K562 (cell line): ENCODE measurements around the gene FDPS. TPM values are rescaled to one million over a fixed set of nuclear protein-coding genes. Genes with fewer than 3 reads are reported as not detected.

Source experiments
- BMI1 ChIP-seq: fragments of 150-350 bp; IDR thresholded peaks from 2 replicates; pipeline ENCODE4 v1.6.1; 2014; ENCODE audit warnings: low read length
- FIP1L1 ChIP-seq: fragments of 200-400 bp; formaldehyde crosslinking; IDR thresholded peaks from 2 replicates; pipeline ENCODE4 v1.6.1; 2018; ENCODE audit warnings: mild to moderate bottlenecking, low read depth, low read length; ENCODE audit not compliant: poor library complexity, severe bottlenecking
- FOSL1 ChIP-seq: fragments of 200-800 bp; sonication (Bioruptor generic); conservative IDR thresholded peaks from 2 replicates; pipeline ENCODE4 v1.6.1; 2016; ENCODE audit warnings: missing genetic modification characterization, missing compliant biosample characterization
- GABPA ChIP-seq: fragments of 200-800 bp; sonication (Bioruptor generic); conservative IDR thresholded peaks from 2 replicates; pipeline ENCODE4 v1.6.1; 2016; ENCODE audit warnings: low read depth, missing genetic modification characterization, missing compliant biosample characterization
- GTF2E2 ChIP-seq: fragments of 200-800 bp; sonication (Bioruptor generic); IDR thresholded peaks from 2 replicates; pipeline ENCODE4 v1.6.1; 2016; ENCODE audit warnings: missing genetic modification characterization, missing compliant biosample characterization
- HMGN3 ChIP-seq: IDR thresholded peaks from 2 replicates; pipeline ENCODE4 v1.6.1; 2011; ENCODE audit warnings: borderline replicate concordance, low read depth, mild to moderate bottlenecking, mixed read lengths, low read length; ENCODE audit not compliant: insufficient read length; ENCODE audit errors: extremely low read depth
- MYC ChIP-seq, 2 experiments: fragments of 250-450 bp in 1 of 2; sonication (Bioruptor Pico) in 1 of 2; IDR thresholded peaks; 2 replicates each; pipeline versions ENCODE4 v1.5.1 to v1.6.1; 2012 to 2021; ENCODE audit warnings: low read depth in 2 of 2, borderline replicate concordance in 1 of 2, improper control_type of control experiment in 1 of 2, low read length in 1 of 2, mild to moderate bottlenecking in 1 of 2, moderate library complexity in 1 of 2
- NCOA1 ChIP-seq: fragments of 450-650 bp; IDR thresholded peaks from 2 replicates; pipeline ENCODE4 v1.6.1; 2016; ENCODE audit warnings: low read depth
- POU5F1 ChIP-seq: fragments of 150-350 bp; IDR thresholded peaks from 2 replicates; pipeline ENCODE4 v1.6.1; 2014; ENCODE audit warnings: borderline replicate concordance, low read length, low read depth, mild to moderate bottlenecking; ENCODE audit not compliant: partially characterized antibody
- SMAD4 ChIP-seq: fragments of 250-450 bp; sonication (Bioruptor Pico); conservative IDR thresholded peaks from 2 replicates; pipeline ENCODE4 v1.8.0; 2021; ENCODE audit warnings: inconsistent platforms, mild to moderate bottlenecking, moderate library complexity
- SMC3 ChIP-seq: conservative IDR thresholded peaks from 2 replicates; pipeline ENCODE4 v1.6.1; 2011; ENCODE audit warnings: low read depth, low read length, improper control_type of control experiment; ENCODE audit not compliant: insufficient read depth
- TBP ChIP-seq: optimal IDR thresholded peaks from 2 replicates; pipeline ENCODE3; 2011; ENCODE audit warnings: low read depth, low read length, improper control_type of control experiment
- TCF15 ChIP-seq: fragments of 250-450 bp; sonication (Bioruptor Pico); IDR thresholded peaks from 2 replicates; pipeline ENCODE4 v1.8.0; 2022; ENCODE audit warnings: moderate library complexity, mild to moderate bottlenecking, inconsistent platforms
- TGIF2 ChIP-seq: sonication (generic); formaldehyde crosslinking; IDR thresholded peaks from 2 replicates; pipeline ENCODE4 v1.8.1; 2022; ENCODE audit warnings: mild to moderate bottlenecking, missing genetic modification reagents, moderate library complexity
- UBTF ChIP-seq, 2 experiments: IDR thresholded peaks; 2 replicates each; pipeline ENCODE4 v1.6.1; 2012; ENCODE audit warnings: improper control_type of control experiment in 2 of 2, low read depth in 2 of 2, low read length in 2 of 2, borderline replicate concordance in 1 of 2
- ZNF436 ChIP-seq: fragments of 250-450, 450-650 bp; sonication (Bioruptor Pico); formaldehyde crosslinking; IDR thresholded peaks from 2 replicates; pipeline ENCODE4 v1.7.0; 2020; ENCODE audit warnings: mild to moderate bottlenecking
- polyA plus RNA-seq, 8 experiments: library from polyadenylated mRNA; depleted of rRNA in 4 of 8; stranded (reverse) in 5 of 8; unstranded in 3 of 8; fragments of >200 nt; fragmentation: Nextera tagmentation in 2 of 8; fragmentation: Illumina TruSeq in 1 of 8; extraction: Ambion mirVana in 2 of 8; extraction: Trizol in 1 of 8; gene quantifications; 2 replicates each; pipeline versions ENCODE4 v1.2.1 to v1.2.3, GENCODE V29; 2011 to 2014; ENCODE audit warnings: inconsistent platforms in 1 of 8, missing spikeins in 1 of 8
- total RNA-seq, 7 experiments: library from RNA; depleted of rRNA in 6 of 7; stranded (reverse); fragments of >200 nt in 6 of 7; fragmentation: Illumina TruSeq in 2 of 7; extraction: Trizol in 2 of 7; gene quantifications; 2 replicates each; pipeline versions ENCODE4 v1.2.1 to v1.2.3, GENCODE V29; 2011 to 2021; ENCODE audit warnings: low replicate concordance in 1 of 7
- TF ChIP-seq, protein P1 (sequence below): sonication (generic); formaldehyde crosslinking; IDR thresholded peaks from 2 replicates; pipeline ENCODE4 v1.8.0; 2022; ENCODE audit warnings: mild to moderate bottlenecking, missing genetic modification reagents
- TF ChIP-seq, protein P2 (sequence below): fragments of 250-450 bp; sonication (Bioruptor Pico); IDR thresholded peaks from 2 replicates; pipeline ENCODE4 v1.5.0; 2021; ENCODE audit warnings: mild to moderate bottlenecking, moderate library complexity

The FDPS gene
- total and polyA plus RNA-seq, 9 of the 15 experiments (the other 6 are each of a cell fraction or from before 2014, with no cell fraction given): 247 to 884 (median 360) TPM

DNA sequence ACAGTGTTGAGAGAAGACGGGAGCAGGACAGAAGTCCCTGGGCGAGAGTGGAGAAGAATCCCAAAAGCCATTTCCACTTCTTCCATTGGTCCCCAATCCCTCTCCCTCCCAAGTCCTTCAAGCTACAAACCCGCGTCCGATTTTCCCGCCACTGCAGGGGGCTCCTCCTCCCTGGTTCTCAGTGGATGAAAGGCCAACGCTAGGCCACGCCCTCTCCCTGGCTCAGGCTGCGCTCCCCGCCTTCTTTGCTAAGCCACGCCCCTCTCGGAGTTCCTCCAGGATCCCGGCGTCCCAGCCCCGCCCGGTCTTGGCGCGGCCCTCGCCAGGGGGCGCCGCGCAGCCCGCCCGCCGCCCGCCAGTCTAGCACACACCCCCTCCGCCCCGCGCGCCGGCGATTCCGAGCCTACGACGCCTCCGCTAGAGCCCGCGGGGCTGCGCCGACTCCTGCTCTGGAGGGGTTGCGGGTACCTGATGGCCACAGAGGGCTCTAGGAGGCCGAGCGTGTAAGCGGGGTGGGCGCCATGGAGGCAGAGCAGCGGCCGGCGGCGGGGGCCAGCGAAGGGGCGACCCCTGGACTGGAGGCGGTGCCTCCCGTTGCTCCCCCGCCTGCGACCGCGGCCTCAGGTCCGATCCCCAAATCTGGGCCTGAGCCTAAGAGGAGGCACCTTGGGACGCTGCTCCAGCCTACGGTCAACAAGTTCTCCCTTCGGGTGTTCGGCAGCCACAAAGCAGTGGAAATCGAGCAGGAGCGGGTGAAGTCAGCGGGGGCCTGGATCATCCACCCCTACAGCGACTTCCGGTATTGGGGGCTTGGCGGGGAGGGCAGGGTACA, 31.4 kb upstream of the FDPS start, which contains the start of gene HCN3 (continued):
- TF ChIP-seq FOSL1 (tag) (no peak), HMGN3 (peak; percentile 82), FIP1L1 (peak; percentile 27), MYC (IDR thresholded peaks at IDR 0.05; ENCODE audit: low read depth, low read length) (peak; percentile 75; the same call in 1 of the 2 replicates), MYC (CRISPR knock-in tag; IDR thresholded peaks at IDR 0.05; ENCODE audit: borderline replicate concordance, low read depth) (no peak), UBTF (IDR thresholded peaks at IDR 0.05; ENCODE audit: borderline replicate concordance in 1 of 2, low read depth in 2 of 2, low read length in 2 of 2) (0 out of 4 replicates have a peak, but pooled peaks of 1 of the 2 experiments have one; percentile 47), BMI1 (no peak), SMAD4 (CRISPR knock-in tag) (peak; percentile 90), TGIF2 (CRISPR knock-in tag) (0 out of 2 replicates have a peak, but pooled peaks have one; percentile 13), SMC3 (peak; percentile 50; the same call in 1 of the 2 replicates), POU5F1 (no peak), ZNF436 (no peak), GABPA (tag) (0 out of 2 replicates have a peak, but pooled peaks have one; percentile 24), GTF2E2 (tag) (no peak), TBP (peak; percentile 14), TCF15 (CRISPR knock-in tag) (no peak), NCOA1 (no peak)
- TF ChIP-seq, protein P1, sequence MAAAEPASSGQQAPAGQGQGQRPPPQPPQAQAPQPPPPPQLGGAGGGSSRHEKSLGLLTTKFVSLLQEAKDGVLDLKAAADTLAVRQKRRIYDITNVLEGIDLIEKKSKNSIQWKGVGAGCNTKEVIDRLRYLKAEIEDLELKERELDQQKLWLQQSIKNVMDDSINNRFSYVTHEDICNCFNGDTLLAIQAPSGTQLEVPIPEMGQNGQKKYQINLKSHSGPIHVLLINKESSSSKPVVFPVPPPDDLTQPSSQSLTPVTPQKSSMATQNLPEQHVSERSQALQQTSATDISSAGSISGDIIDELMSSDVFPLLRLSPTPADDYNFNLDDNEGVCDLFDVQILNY (CRISPR knock-in tag): no peak
- TF ChIP-seq, protein P2, sequence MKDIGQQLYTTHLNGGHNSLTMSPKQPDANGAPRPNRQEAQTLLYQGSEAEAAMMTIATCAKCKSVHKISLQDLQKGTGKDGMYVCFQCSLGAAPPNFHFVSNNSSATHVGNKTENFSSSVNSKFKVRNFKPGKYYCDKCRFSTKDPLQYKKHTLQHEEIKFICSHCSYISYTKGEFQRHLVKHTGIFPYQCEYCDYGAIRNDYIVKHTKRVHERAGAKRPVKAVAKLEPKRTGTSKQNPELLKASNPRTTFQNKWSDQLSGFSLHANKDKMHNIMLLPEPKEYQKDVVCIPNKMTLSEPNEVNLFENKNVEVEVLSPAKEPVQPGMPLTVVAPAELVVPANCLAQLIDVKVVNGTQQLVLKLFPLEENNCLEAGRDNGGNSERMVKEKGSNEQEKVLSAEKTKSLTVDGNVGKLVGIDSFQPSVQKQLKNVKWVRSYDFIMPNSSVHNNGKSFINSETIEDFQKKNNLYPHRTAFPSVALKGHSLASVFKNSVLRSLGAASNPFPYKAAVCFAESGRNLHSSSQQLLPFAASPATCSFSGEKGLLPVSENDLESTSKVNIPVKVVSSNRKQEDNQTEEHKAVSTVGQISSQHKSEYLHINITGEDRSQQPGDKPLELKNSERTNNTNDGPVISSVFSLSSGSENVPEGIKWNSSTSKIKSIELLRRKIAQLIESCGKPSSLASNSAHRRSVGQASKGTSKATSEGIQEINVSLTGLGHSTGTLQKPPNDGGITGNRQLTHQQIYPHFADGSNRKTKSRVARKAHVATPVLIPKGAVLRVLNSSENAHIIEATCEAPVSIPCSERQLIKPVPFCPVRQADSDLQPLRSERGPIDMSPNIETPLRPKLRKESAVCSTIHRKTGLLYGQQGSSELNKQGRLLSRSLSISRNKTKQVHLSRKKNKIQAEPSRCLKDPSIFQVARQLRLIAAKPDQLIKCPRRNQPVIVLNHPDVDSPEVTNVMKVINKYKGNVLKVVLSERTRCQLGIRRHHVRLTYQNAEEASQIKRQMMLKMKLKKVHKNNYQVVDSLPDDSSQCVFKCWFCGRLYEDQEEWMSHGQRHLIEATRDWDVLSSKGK (CRISPR knock-in tag): no peak
